IMR-90 (cell line): ENCODE measurements around the gene CDK6. TPM values are rescaled to one million over a fixed set of nuclear protein-coding genes. Genes with fewer than 3 reads are reported as not detected.

ENCODE experiments used
- ATAC-seq: fragments of 200-7000 bp; cut with Tn5 transposase; 2 replicates; pipeline ENCODE4 v1.9.1; 2020; ENCODE audit warnings: low read depth, mild to moderate bottlenecking, moderate library complexity
- BruUV-seq: library from RNA; stranded (reverse); fragments of 400-500 nt; replicated peaks from 2 replicates; lab custom pipeline; 2021; lab: Mats Ljungman, UMichigan
- CTCF ChIA-PET: fragments of 300-600 bp; formaldehyde crosslinking; extraction: SDS; loops from one replicate; lab custom pipeline; 2021; ENCODE audit warnings: antibody characterized with exemption; lab: Yijun Ruan, JAX
- POLR2A ChIA-PET: fragments of 300-600 bp; sonication (Branson Sonifier 250); formaldehyde crosslinking; loops from one replicate; lab custom pipeline; 2022; ENCODE audit warnings: antibody characterized with exemption; ENCODE audit not compliant: unreplicated experiment; lab: Charles Lee
- DNase-seq: peaks from one replicate; pipeline ENCODE4 v3.0.0; 2013
- H2AFZ ChIP-seq: replicated peaks from 2 replicates; pipeline ENCODE3; 2013; ENCODE audit warnings: low read length, mild to moderate bottlenecking; ENCODE audit not compliant: poor library complexity
- H2AK5ac ChIP-seq: 2 replicates; pipeline ENCODE4 v1.6.1; 2013; ENCODE audit warnings: low read depth, low read length, inconsistent platforms
- H2AK9ac ChIP-seq: replicated peaks from 2 replicates; pipeline ENCODE3; 2013; ENCODE audit warnings: mild to moderate bottlenecking, low read depth, low read length, moderate library complexity; ENCODE audit not compliant: poor library complexity
- H2BK120ac ChIP-seq: 2 replicates; pipeline ENCODE4 v1.6.1; 2013; ENCODE audit warnings: low read depth, low read length, inconsistent platforms
- H2BK15ac ChIP-seq: 3 replicates; pipeline ENCODE4 v1.6.1; 2013; ENCODE audit warnings: low read depth, low read length, inconsistent platforms
- H2BK20ac ChIP-seq: 2 replicates; pipeline ENCODE4 v1.6.1; 2013; ENCODE audit warnings: low read depth, mild to moderate bottlenecking, inconsistent platforms, low read length, moderate library complexity
- H2BK5ac ChIP-seq: 2 replicates; pipeline ENCODE4 v1.6.1; 2013; ENCODE audit warnings: mild to moderate bottlenecking, low read depth, low read length, inconsistent platforms; ENCODE audit not compliant: poor library complexity, severe bottlenecking
- H3K14ac ChIP-seq: replicated peaks from 2 replicates; pipeline ENCODE4 v1.6.1; 2013; ENCODE audit warnings: low read depth, low read length, inconsistent platforms
- H3K18ac ChIP-seq: 2 replicates; pipeline ENCODE4 v1.6.1; 2013; ENCODE audit warnings: low read depth, low read length, control low read depth
- H3K23ac ChIP-seq: 2 replicates; pipeline ENCODE4 v1.6.1; 2013; ENCODE audit warnings: low read depth, low read length, inconsistent platforms
- H3K27ac ChIP-seq: 2 replicates; pipeline ENCODE4 v1.5.1; 2013; ENCODE audit warnings: mild to moderate bottlenecking, control low read depth, low read length; ENCODE audit not compliant: insufficient read depth
- H3K27me3 ChIP-seq: 2 replicates; pipeline ENCODE4 v1.6.1; 2013; ENCODE audit warnings: low read length; ENCODE audit not compliant: control insufficient read depth, insufficient read depth
- H3K36me3 ChIP-seq: 2 replicates; pipeline ENCODE4 v1.6.1; 2013; ENCODE audit warnings: low read length, mixed read lengths; ENCODE audit not compliant: control insufficient read depth, insufficient read depth
- H3K4ac ChIP-seq: 2 replicates; pipeline ENCODE4 v1.6.1; 2013; ENCODE audit warnings: low read depth, low read length, inconsistent platforms
- H3K4me1 ChIP-seq: 2 replicates; pipeline ENCODE4 v1.6.1; 2013; ENCODE audit warnings: low read length, mixed read lengths; ENCODE audit not compliant: control insufficient read depth, insufficient read depth
- H3K4me2 ChIP-seq: 2 replicates; pipeline ENCODE4 v1.6.1; 2013; ENCODE audit warnings: low read depth, mild to moderate bottlenecking, control low read depth, low read length, moderate library complexity
- H3K4me3 ChIP-seq: 2 replicates; pipeline ENCODE4 v1.5.1; 2013; ENCODE audit warnings: low read depth, mild to moderate bottlenecking, control low read depth, low read length, moderate library complexity; ENCODE audit not compliant: insufficient read depth
- H3K56ac ChIP-seq: 2 replicates; pipeline ENCODE4 v1.6.1; 2013; ENCODE audit warnings: low read length, inconsistent platforms; ENCODE audit not compliant: insufficient read depth; ENCODE audit errors: extremely low read depth
- H3K79me1 ChIP-seq, 2 experiments: 2 replicates each; pipeline ENCODE4 v1.6.1; 2013; ENCODE audit warnings: low read length in 2 of 2, inconsistent platforms in 1 of 2, low read depth in 1 of 2
- H3K9ac ChIP-seq: 2 replicates; pipeline ENCODE4 v1.6.1; 2013; ENCODE audit warnings: low read depth, low read length, control low read depth
- H3K9me1 ChIP-seq: 2 replicates; pipeline ENCODE4 v1.6.1; 2013; ENCODE audit warnings: low read length, inconsistent platforms; ENCODE audit not compliant: insufficient read depth
- H3K9me3 ChIP-seq: 2 replicates; pipeline ENCODE4 v1.6.1; 2013; ENCODE audit warnings: low read length; ENCODE audit not compliant: control insufficient read depth, insufficient read depth
- H4K20me1 ChIP-seq: 2 replicates; pipeline ENCODE4 v1.6.1; 2013; ENCODE audit warnings: low read length, inconsistent platforms; ENCODE audit not compliant: insufficient read depth
- H4K5ac ChIP-seq: 2 replicates; pipeline ENCODE4 v1.6.1; 2013; ENCODE audit warnings: mild to moderate bottlenecking, low read depth, low read length, control low read depth
- H4K8ac ChIP-seq, 2 experiments: 2 replicates each; pipeline ENCODE4 v1.6.1; 2013; ENCODE audit warnings: low read depth in 2 of 2, low read length in 2 of 2, control low read depth in 1 of 2, inconsistent platforms in 1 of 2
- H4K91ac ChIP-seq: 2 replicates; pipeline ENCODE4 v1.6.1; 2013; ENCODE audit warnings: low read depth, low read length, inconsistent platforms; ENCODE audit not compliant: insufficient read depth
- BHLHE40 ChIP-seq: fragments of 150-350 bp; IDR thresholded peaks from 2 replicates; pipeline ENCODE4 v1.6.1; 2016; ENCODE audit warnings: mild to moderate bottlenecking, low read depth, low read length
- CEBPB ChIP-seq: IDR thresholded peaks from 2 replicates; pipeline ENCODE4 v1.6.1; 2012; ENCODE audit warnings: low read depth, low read length, improper control_type of control experiment
- CHD1 ChIP-seq: IDR thresholded peaks from 2 replicates; pipeline ENCODE4 v1.6.1; 2012; ENCODE audit warnings: low read depth, low read length, improper control_type of control experiment
- FOS ChIP-seq: fragments of 150-350 bp; IDR thresholded peaks from 2 replicates; pipeline ENCODE4 v1.6.1; 2016; ENCODE audit warnings: low read depth, low read length
- MAFK ChIP-seq: IDR thresholded peaks from 2 replicates; pipeline ENCODE4 v1.6.1; 2012; ENCODE audit warnings: low read depth, low read length, improper control_type of control experiment
- MAZ ChIP-seq: IDR thresholded peaks from 2 replicates; pipeline ENCODE4 v1.6.1; 2012; ENCODE audit warnings: low read depth, mild to moderate bottlenecking, low read length, improper control_type of control experiment, moderate library complexity, borderline replicate concordance
- MXI1 ChIP-seq: IDR thresholded peaks from 2 replicates; pipeline ENCODE4 v1.6.1; 2012; ENCODE audit warnings: low read depth, mild to moderate bottlenecking, low read length, moderate library complexity, borderline replicate concordance
- NFE2L2 ChIP-seq: fragments of 150-350 bp; IDR thresholded peaks from 2 replicates; pipeline ENCODE4 v1.6.1; 2016; ENCODE audit warnings: low read depth, mild to moderate bottlenecking, low read length
- POLR2A ChIP-seq: IDR thresholded peaks from 2 replicates; pipeline ENCODE4 v1.6.1; 2012; ENCODE audit warnings: mild to moderate bottlenecking, low read depth, low read length
- RAD21 ChIP-seq: IDR thresholded peaks from 2 replicates; pipeline ENCODE4 v1.6.1; 2012; ENCODE audit warnings: low read length, improper control_type of control experiment
- RCOR1 ChIP-seq: IDR thresholded peaks from 2 replicates; pipeline ENCODE4 v1.6.1; 2012; ENCODE audit warnings: mild to moderate bottlenecking, low read length, improper control_type of control experiment; ENCODE audit not compliant: insufficient replicate concordance
- RFX5 ChIP-seq: IDR thresholded peaks from 2 replicates; pipeline ENCODE4 v1.8.0; 2012; ENCODE audit warnings: low read depth, mild to moderate bottlenecking, low read length, moderate library complexity
- SMC3 ChIP-seq: fragments of 150-350 bp; IDR thresholded peaks from 2 replicates; pipeline ENCODE4 v1.6.1; 2016; ENCODE audit warnings: low read depth, mild to moderate bottlenecking, antibody characterized with exemption, low read length, moderate library complexity
- WGBS, 2 experiments: methylation state at CpG; one replicate each; pipeline versions ENCODE4 v1.1.5 to v1.1.7; 2013; ENCODE audit warnings: missing lambda C conversion rate in 2 of 2; ENCODE audit not compliant: insufficient read length in 1 of 2; ENCODE audit errors: extremely low coverage in 2 of 2; 5-methylcytosine and 5-hydroxymethylcytosine counted together
- dilution Hi-C: fragments of 300-500 bp; cut with HindIII; formaldehyde crosslinking; loops from one replicate; pipeline ENCODE4 v1.14.3; 2018; ENCODE audit warnings: low sequenced_read_pairs; ENCODE audit not compliant: unreplicated experiment
- in situ Hi-C: fragments of 300-500 bp; cut with MboI; formaldehyde crosslinking; loops from 3 replicates; pipeline ENCODE4 v1.14.3; 2019; ENCODE audit warnings: low sequenced_read_pairs, inconsistent platforms, mixed read lengths
- intact Hi-C: fragments of 100-400 bp; cut with micrococcal nuclease; formaldehyde crosslinking; loops from 2 replicates; pipeline ENCODE4 v1.10.0; 2022
- polyA plus RNA-seq, 3 experiments: library from polyadenylated mRNA; depleted of rRNA; stranded (reverse); fragments of >200 nt; gene quantifications; 2 replicates each; pipeline ENCODE4 v1.2.3, GENCODE V29; 2012; ENCODE audit warnings: low replicate concordance in 1 of 3
- total RNA-seq: library from RNA; depleted of rRNA; stranded (reverse); fragments of >200 nt; gene quantifications from 2 replicates; pipeline ENCODE4 v1.2.3, GENCODE V29; 2012
- TF ChIP-seq, protein P1 (sequence below): conservative IDR thresholded peaks from 2 replicates; pipeline ENCODE4 v1.5.1; 2012; ENCODE audit warnings: mild to moderate bottlenecking, low read depth, low read length, improper control_type of control experiment
- TF ChIP-seq, protein P2 (sequence below): fragments of 150-350 bp; IDR thresholded peaks from 2 replicates; pipeline ENCODE4 v1.6.1; 2017; ENCODE audit warnings: mild to moderate bottlenecking, antibody characterized with exemption, low read length, low read depth
- TF ChIP-seq, protein P3 (sequence below): fragments of 150-350 bp; IDR thresholded peaks from 2 replicates; pipeline ENCODE4 v1.6.1; 2016; ENCODE audit warnings: low read depth, mild to moderate bottlenecking, low read length, moderate library complexity, borderline replicate concordance

The CDK6 gene
- total and polyA plus RNA-seq, 2 of the 4 experiments (the other 2 are of a cell fraction) = 21.5 to 195 TPM

DNA sequence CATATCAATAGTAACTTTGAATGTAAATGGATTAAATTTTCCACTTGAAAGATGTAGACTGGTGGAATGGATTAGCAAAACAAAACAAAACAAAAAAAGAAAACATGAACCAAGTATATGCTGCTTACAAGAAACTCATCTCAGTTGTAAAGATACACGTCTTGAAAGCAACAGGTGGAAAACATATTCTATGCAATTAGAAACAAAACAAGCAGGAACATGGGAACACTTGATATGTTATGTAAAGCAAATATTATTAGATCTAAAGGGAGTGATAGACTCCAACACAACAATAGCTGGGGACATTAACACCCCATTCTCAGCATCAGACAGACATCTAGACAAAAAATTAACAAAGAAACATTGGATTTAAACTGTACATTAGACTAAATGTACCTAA is 46.4 kb upstream of the CDK6 start:
- Histone ChIP-seq H4K91ac (no peak overlapping the region), H3K27me3 (no peaks in the 10 kb centered on the region)
- BruUV-seq = no TSS peak

More for the DNA sequence above, 46.4 kb upstream of the CDK6 start:
- Histone ChIP-seq H3K79me1 (no peaks in the 10 kb centered on the region), H3K27ac (no peak overlapping the region), H4K8ac (no peak overlapping the region), H3K4me2 (no peak overlapping the region), H3K9me3 (peaks cover 5% of the 10 kb centered on the region), H2BK5ac (no peak overlapping the region), H2AK9ac (no peak overlapping the region), H3K36me3 (no peaks in the 10 kb centered on the region), H2AK5ac (no peak overlapping the region), H2BK15ac (no peak overlapping the region), H3K56ac (no peak overlapping the region), H3K23ac (no peak overlapping the region), H3K4me3 (no peak overlapping the region), H4K5ac (no peak overlapping the region), H2BK120ac (no peak overlapping the region), H3K18ac (no peak overlapping the region), H3K4ac (no peak overlapping the region), H3K4me1 (no peaks in the 10 kb centered on the region), H4K20me1 (no peaks in the 10 kb centered on the region), H2BK20ac (no peak overlapping the region), H3K9ac (no peak overlapping the region), H3K14ac (no peak overlapping the region), H2AFZ (no peak overlapping the region), H3K9me1 (no peaks in the 10 kb centered on the region)
- intact Hi-C loops = no loop called here
- dilution Hi-C loops = no loop called here
- DNase-seq = no peak
- no peak for ATAC-seq
- WGBS, 2 experiments = no CpG with 5 or more reads among the region's 1 CpG
- in situ Hi-C loops = no loop called here
- ChIA-PET POLR2A (no interaction called here), CTCF (no interaction called here)
- TF ChIP-seq MAFK = no peak
- TF ChIP-seq CEBPB = no peak
- no peak for TF ChIP-seq RCOR1
- TF ChIP-seq RAD21 = no peak
- no peak for TF ChIP-seq CHD1
- TF ChIP-seq, protein P1, sequence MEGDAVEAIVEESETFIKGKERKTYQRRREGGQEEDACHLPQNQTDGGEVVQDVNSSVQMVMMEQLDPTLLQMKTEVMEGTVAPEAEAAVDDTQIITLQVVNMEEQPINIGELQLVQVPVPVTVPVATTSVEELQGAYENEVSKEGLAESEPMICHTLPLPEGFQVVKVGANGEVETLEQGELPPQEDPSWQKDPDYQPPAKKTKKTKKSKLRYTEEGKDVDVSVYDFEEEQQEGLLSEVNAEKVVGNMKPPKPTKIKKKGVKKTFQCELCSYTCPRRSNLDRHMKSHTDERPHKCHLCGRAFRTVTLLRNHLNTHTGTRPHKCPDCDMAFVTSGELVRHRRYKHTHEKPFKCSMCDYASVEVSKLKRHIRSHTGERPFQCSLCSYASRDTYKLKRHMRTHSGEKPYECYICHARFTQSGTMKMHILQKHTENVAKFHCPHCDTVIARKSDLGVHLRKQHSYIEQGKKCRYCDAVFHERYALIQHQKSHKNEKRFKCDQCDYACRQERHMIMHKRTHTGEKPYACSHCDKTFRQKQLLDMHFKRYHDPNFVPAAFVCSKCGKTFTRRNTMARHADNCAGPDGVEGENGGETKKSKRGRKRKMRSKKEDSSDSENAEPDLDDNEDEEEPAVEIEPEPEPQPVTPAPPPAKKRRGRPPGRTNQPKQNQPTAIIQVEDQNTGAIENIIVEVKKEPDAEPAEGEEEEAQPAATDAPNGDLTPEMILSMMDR = no peak
- TF ChIP-seq, protein P2, sequence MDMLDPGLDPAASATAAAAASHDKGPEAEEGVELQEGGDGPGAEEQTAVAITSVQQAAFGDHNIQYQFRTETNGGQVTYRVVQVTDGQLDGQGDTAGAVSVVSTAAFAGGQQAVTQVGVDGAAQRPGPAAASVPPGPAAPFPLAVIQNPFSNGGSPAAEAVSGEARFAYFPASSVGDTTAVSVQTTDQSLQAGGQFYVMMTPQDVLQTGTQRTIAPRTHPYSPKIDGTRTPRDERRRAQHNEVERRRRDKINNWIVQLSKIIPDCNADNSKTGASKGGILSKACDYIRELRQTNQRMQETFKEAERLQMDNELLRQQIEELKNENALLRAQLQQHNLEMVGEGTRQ = no peak
- TF ChIP-seq, protein P3, sequence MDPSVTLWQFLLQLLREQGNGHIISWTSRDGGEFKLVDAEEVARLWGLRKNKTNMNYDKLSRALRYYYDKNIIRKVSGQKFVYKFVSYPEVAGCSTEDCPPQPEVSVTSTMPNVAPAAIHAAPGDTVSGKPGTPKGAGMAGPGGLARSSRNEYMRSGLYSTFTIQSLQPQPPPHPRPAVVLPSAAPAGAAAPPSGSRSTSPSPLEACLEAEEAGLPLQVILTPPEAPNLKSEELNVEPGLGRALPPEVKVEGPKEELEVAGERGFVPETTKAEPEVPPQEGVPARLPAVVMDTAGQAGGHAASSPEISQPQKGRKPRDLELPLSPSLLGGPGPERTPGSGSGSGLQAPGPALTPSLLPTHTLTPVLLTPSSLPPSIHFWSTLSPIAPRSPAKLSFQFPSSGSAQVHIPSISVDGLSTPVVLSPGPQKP = no peak
- no peak for TF ChIP-seq MXI1
- TF ChIP-seq BHLHE40 = no peak
- no peak for TF ChIP-seq SMC3
- TF ChIP-seq MAZ = no peak
- no peak for TF ChIP-seq FOS
- TF ChIP-seq RFX5 = no peak
- no peak for TF ChIP-seq NFE2L2
- no peak for TF ChIP-seq POLR2A
